Stomach (tissue), 9 donors: ENCODE data around the gene MAGI1. TPM values are rescaled to one million over a fixed set of nuclear protein-coding genes. Genes with fewer than 3 reads are reported as not detected.

Experiments
- DNase-seq, 2 donors: peaks; one replicate each; pipeline versions ENCODE4 v3.0.0 to v3.0.0-alpha.2; 2013 to 2019
- H3K27ac ChIP-seq, 5 donors: fragments of 200-600 bp in 4 of 5; sonication (generic) in 4 of 5; one replicate each; pipeline ENCODE4 v1.5.1; 2013 to 2019; ENCODE audit warnings: mild to moderate bottlenecking in 1 of 5, moderate library complexity in 1 of 5
- H3K27me3 ChIP-seq, 3 donors: fragments of 200-600 bp; sonication (generic); one replicate each; pipeline ENCODE4 v1.5.1; 2017 to 2019; ENCODE audit warnings: mixed run types in 1 of 3
- H3K36me3 ChIP-seq, 4 donors: fragments of 200-600 bp; sonication (generic); 1 replicate in 3 of 4; 2 replicates in 1 of 4; pipeline ENCODE4 v1.5.1; 2016 to 2019
- H3K4me1 ChIP-seq, 4 donors: fragments of 200-600 bp; sonication (generic); one replicate each; pipeline ENCODE4 v1.5.1; 2016 to 2019
- H3K4me3 ChIP-seq, 4 donors: fragments of 200-600 bp; sonication (generic) in 3 of 4; one replicate each; pipeline ENCODE4 v1.5.1; 2016 to 2019; ENCODE audit warnings: mild to moderate bottlenecking in 1 of 4
- H3K9me3 ChIP-seq, 4 donors: fragments of 200-600 bp; sonication (generic); one replicate each; pipeline ENCODE4 v1.5.1; 2016 to 2019
- EP300 ChIP-seq: sonication (generic); formaldehyde crosslinking; IDR thresholded peaks from one replicate; pipeline ENCODE4 v1.6.1; 2017; ENCODE audit warnings: antibody characterized with exemption
- POLR2A ChIP-seq, 4 donors: fragments of 450-650 bp; IDR thresholded peaks; one replicate each; pipeline ENCODE4 v1.6.1; 2016; ENCODE audit warnings: antibody characterized with exemption in 4 of 4, control low read depth in 2 of 4, mild to moderate bottlenecking in 1 of 4, moderate library complexity in 1 of 4
- POLR2AphosphoS5 ChIP-seq, 3 donors: sonication (generic); formaldehyde crosslinking; IDR thresholded peaks; one replicate each; pipeline ENCODE4 v1.6.1; 2016; ENCODE audit warnings: antibody characterized with exemption in 3 of 3
- WGBS, 5 donors: extraction: QIAGEN DNeasy Blood & Tissue Kit in 3 of 5; methylation state at CpG; one replicate each; pipeline versions ENCODE4 v1.1.5 to v1.1.7; 2013 to 2018; 5-methylcytosine and 5-hydroxymethylcytosine counted together
- intact Hi-C: fragments of 100-400 bp; cut with DNase I; formaldehyde crosslinking; loops from one replicate; pipeline ENCODE4 v1.15.1; 2023; ENCODE audit warnings: low total_unique reads
- polyA plus RNA-seq, 3 donors: library from polyadenylated mRNA; stranded (reverse); fragments of 200-250 nt; gene quantifications; one replicate each; pipeline ENCODE4 v1.2.3, GENCODE V29; 2013
- total RNA-seq, 5 donors: library from RNA; depleted of rRNA; stranded (reverse); fragments of >200 nt; gene quantifications; one replicate each; pipeline versions ENCODE4 v1.1.0 to v1.2.3, GENCODE V29; 2014 to 2016
- TF ChIP-seq, protein P1 (sequence below), 7 experiments: fragments of 450-650 bp in 4 of 7; fragments of 200-600 bp in 3 of 7; sonication (generic) in 3 of 7; IDR thresholded peaks; one replicate each; pipeline ENCODE4 v1.5.1; 2016 to 2019; ENCODE audit warnings: antibody characterized with exemption in 7 of 7, control low read depth in 2 of 7, mild to moderate bottlenecking in 1 of 7
- donor health status: healthy with polysubstance abuse.
- donor health status: Bipolar disorder and iron deficiency.
- donor health status: healthy.

The MAGI1 gene
- total and polyA plus RNA-seq, 8 donors, result 5.7 to 237 (median 84.8) TPM

DNA sequence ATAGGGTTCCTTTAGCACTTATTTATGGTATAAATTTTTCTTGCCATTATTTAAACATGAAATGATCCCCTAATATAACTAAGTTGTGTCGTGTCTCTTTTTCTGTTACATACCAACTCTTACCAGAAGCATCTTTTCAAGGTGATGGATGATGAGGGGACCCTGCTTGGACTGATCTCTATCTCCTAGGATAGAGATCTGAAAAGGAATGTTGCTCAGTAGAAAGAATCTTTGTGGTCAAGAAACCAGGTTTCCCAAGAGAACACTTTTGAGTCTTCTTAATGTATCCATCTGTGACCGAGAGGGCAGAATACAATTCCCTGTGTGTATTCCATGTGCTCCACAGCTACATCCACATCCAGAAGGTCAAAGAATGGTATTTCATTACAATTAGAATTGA lies 409.7 kb downstream of the MAGI1 start:
- no peak overlapping the region for H3K27ac ChIP-seq
- intact Hi-C loops, result no loop called here
- H3K9me3 ChIP-seq, result no peaks in the 10 kb centered on the region
- no peak overlapping the region for H3K4me3 ChIP-seq
- H3K36me3 ChIP-seq, result no peaks in the 10 kb centered on the region
- H3K27me3 ChIP-seq, result no peaks in the 10 kb centered on the region
- no peaks in the 10 kb centered on the region for H3K4me1 ChIP-seq
- 75 to 91% (median 77%) methylated on average over 2 of the region's 2 CpGs for WGBS, 5 donors
- TF ChIP-seq EP300 (no peak), POLR2A (IDR thresholded peaks at IDR 0.05) (no peak), POLR2AphosphoS5 (IDR thresholded peaks at IDR 0.05) (no peak)
- TF ChIP-seq, protein P1, sequence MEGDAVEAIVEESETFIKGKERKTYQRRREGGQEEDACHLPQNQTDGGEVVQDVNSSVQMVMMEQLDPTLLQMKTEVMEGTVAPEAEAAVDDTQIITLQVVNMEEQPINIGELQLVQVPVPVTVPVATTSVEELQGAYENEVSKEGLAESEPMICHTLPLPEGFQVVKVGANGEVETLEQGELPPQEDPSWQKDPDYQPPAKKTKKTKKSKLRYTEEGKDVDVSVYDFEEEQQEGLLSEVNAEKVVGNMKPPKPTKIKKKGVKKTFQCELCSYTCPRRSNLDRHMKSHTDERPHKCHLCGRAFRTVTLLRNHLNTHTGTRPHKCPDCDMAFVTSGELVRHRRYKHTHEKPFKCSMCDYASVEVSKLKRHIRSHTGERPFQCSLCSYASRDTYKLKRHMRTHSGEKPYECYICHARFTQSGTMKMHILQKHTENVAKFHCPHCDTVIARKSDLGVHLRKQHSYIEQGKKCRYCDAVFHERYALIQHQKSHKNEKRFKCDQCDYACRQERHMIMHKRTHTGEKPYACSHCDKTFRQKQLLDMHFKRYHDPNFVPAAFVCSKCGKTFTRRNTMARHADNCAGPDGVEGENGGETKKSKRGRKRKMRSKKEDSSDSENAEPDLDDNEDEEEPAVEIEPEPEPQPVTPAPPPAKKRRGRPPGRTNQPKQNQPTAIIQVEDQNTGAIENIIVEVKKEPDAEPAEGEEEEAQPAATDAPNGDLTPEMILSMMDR (IDR thresholded peaks at IDR 0.05), result no peak
- DNase-seq, result no peak

DNA sequence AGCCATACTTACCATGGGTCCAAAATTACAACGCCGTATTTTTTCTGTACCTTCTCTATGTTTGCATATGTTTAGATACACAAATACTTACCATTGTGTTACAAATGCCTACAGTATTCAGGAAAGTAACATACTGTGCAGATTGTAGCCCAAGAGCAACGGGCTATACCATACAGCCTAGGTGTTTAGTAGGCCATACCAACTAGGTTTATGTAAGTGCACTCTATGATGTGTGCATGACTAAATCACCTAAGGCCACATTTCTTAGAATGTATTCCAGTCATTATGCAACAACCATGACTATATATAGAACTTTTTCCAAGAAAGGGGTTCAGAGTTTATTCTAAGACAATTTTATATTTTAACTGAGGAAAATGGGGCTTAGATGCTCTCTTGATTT lies 411.7 kb downstream of the MAGI1 start:
- no peak for TF ChIP-seq EP300
- TF ChIP-seq POLR2AphosphoS5 (IDR thresholded peaks at IDR 0.05), result no peak
- TF ChIP-seq, protein P1 (IDR thresholded peaks at IDR 0.05), result no peak
- no peak for TF ChIP-seq POLR2A (IDR thresholded peaks at IDR 0.05)
- Histone ChIP-seq H3K27ac (no peak overlapping the region), H3K27me3 (no peaks in the 10 kb centered on the region), H3K36me3 (no peaks in the 10 kb centered on the region), H3K4me1 (no peaks in the 10 kb centered on the region), H3K9me3 (no peaks in the 10 kb centered on the region), H3K4me3 (no peak overlapping the region)
- WGBS, 5 donors, result 91 to 97% (median 94%) methylated on average over 3 of the region's 3 CpGs
- intact Hi-C loops, result no loop called here
- DNase-seq, result no peak

DNA sequence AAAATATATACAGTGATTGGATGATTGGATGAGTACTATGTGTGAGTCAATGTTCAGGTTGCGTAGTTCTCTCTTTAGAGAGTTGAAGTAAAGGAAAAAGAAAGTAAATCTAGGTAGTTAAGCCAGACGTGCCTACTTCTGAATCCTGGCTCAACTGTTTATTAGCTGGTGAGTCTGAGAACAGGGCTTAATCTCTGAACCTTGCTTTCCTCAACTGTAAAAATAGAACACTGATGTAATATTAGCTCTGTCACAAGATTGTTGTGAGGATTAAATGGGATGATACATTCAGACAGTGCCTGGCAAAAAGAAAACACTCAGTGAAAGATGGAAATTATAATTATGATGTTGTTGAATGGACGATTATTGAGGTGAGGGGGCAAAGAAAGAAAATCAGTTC lies 413.4 kb downstream of the MAGI1 start:
- Histone ChIP-seq H3K27ac (peak overlapping the region in 1 of 5 donors; percentile 49), H3K36me3 (no peaks in the 10 kb centered on the region)
- intact Hi-C loops, result no loop called here

DNA sequence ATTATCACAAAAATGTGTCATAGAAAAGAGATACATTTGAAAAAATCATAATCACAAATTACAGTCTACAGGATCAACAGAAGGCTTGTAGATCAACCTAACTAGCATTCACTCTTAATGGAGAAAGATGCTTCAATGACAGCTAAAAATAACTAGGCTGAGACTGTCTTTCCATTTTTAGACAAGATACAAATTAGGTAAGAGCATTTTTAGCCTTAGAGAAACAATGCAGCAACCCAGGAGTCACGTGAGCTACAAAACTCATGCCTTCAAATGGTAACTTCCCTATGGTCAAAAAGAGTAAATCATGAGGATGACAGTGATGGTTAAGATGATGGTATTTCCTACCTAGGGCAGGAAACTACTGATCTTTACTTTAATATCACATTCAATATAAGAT lies 415.4 kb downstream of the MAGI1 start:
- no peak overlapping the region for H3K4me3 ChIP-seq
- H3K36me3 ChIP-seq, result no peaks in the 10 kb centered on the region
- H3K27ac ChIP-seq, result no peak overlapping the region
- H3K4me1 ChIP-seq, result peaks cover 0 to 15% (median 4%) of the 10 kb centered on the region in 4 donors
- WGBS, 5 donors, result 58 to 90% (median 78%) methylated on average over 1 of the region's 1 CpG
- DNase-seq, result no peak
- H3K27me3 ChIP-seq, result no peaks in the 10 kb centered on the region
- H3K9me3 ChIP-seq, result no peaks in the 10 kb centered on the region
- TF ChIP-seq, protein P1 (IDR thresholded peaks at IDR 0.05), result no peak
- no peak for TF ChIP-seq POLR2AphosphoS5 (IDR thresholded peaks at IDR 0.05)
- TF ChIP-seq EP300, result no peak
- TF ChIP-seq POLR2A (IDR thresholded peaks at IDR 0.05), result no peak
- intact Hi-C loops, result no loop called here

More for the DNA sequence above, 413.4 kb downstream of the MAGI1 start:
- Histone ChIP-seq H3K9me3 (no peaks in the 10 kb centered on the region), H3K4me1 (no peaks in the 10 kb centered on the region), H3K27me3 (no peaks in the 10 kb centered on the region), H3K4me3 (no peak overlapping the region)
- no peak for DNase-seq
- TF ChIP-seq, protein P1 (IDR thresholded peaks at IDR 0.05), result no peak
- TF ChIP-seq EP300 (no peak), POLR2A (IDR thresholded peaks at IDR 0.05) (no peak), POLR2AphosphoS5 (IDR thresholded peaks at IDR 0.05) (no peak)
- WGBS, 5 donors, result 37 to 66% (median 57%) methylated on average over 3 of the region's 3 CpGs
